Measurements from ENCODE around the gene YAF2.
"Not testable (repeated sequence)": the region's sequence is repeated elsewhere in the genome, so short reads cannot be mapped to it uniquely, and the experiment has no call there.

YAF2 gene

GRCh38 chr12:42204819-42205218 is 33.2 kb downstream of the YAF2 start:
- Histone ChIP-seq H2AFZ (ENCODE audit: low read depth, low read length) (no peak overlapping the region), H3K36me3 (ENCODE audit: insufficient read depth, low read length) (peaks cover 24% of the 10 kb centered on the region), H3K27me3 (ENCODE audit: insufficient read depth, low read length) (no peaks in the 10 kb centered on the region), H3K4me1 (ENCODE audit: insufficient read depth, low read length) (no peaks in the 10 kb centered on the region), H3K9me3 (ENCODE audit: low read length) (no peaks in the 10 kb centered on the region), H3K4me3 (ENCODE audit: low read length) (no peak overlapping the region)

- no peak overlapping the region for H3K4me3 ChIP-seq (ENCODE audit: low read length)
- H3K36me3 ChIP-seq (ENCODE audit: insufficient read depth, low read length): peaks cover 24% of the 10 kb centered on the region
- H3K4me1 ChIP-seq (ENCODE audit: insufficient read depth, low read length): no peaks in the 10 kb centered on the region
- no peaks in the 10 kb centered on the region for H3K9me3 ChIP-seq (ENCODE audit: low read length)
- H3K27me3 ChIP-seq (ENCODE audit: insufficient read depth, low read length): no peaks in the 10 kb centered on the region
- no peak overlapping the region for H2AFZ ChIP-seq (ENCODE audit: low read depth, low read length)
Measured at GRCh38 chr12:42204362-42204761, 33.7 kb downstream of the YAF2 start.

- no peaks in the 10 kb centered on the region for H3K4me1 ChIP-seq (ENCODE audit: insufficient read depth, low read length)
- no peaks in the 10 kb centered on the region for H3K9me3 ChIP-seq (ENCODE audit: low read length)
- no peak overlapping the region for H3K4me3 ChIP-seq (ENCODE audit: low read length)
- H3K27me3 ChIP-seq (ENCODE audit: insufficient read depth, low read length): no peaks in the 10 kb centered on the region
- no peak overlapping the region for H2AFZ ChIP-seq (ENCODE audit: low read depth, low read length)
- peaks cover 17% of the 10 kb centered on the region for H3K36me3 ChIP-seq (ENCODE audit: insufficient read depth, low read length)
Measured at GRCh38 chr12:42201063-42201462, 37.0 kb downstream of the YAF2 start.

DNA sequence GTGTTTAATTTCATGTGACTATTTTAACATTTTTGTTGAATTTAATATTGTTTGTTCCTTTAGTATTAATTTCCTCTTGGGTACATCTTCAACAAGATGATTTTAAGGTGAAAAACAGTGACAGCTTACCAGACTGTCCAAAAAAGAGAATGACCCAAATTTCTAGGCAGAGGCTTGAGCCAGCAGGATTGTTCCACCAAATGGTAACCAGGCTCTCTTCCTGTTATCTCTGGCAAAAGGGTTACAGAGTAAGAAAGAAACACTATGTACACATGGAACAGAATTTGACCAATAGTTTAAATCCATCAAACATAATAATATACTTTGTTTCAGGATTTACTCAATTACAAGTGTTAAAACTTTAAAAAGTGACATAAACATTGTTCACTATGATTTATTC is 39.0 kb downstream of the YAF2 start:
- no peaks in the 10 kb centered on the region for H3K4me1 ChIP-seq (ENCODE audit: insufficient read depth, low read length)

DNA sequence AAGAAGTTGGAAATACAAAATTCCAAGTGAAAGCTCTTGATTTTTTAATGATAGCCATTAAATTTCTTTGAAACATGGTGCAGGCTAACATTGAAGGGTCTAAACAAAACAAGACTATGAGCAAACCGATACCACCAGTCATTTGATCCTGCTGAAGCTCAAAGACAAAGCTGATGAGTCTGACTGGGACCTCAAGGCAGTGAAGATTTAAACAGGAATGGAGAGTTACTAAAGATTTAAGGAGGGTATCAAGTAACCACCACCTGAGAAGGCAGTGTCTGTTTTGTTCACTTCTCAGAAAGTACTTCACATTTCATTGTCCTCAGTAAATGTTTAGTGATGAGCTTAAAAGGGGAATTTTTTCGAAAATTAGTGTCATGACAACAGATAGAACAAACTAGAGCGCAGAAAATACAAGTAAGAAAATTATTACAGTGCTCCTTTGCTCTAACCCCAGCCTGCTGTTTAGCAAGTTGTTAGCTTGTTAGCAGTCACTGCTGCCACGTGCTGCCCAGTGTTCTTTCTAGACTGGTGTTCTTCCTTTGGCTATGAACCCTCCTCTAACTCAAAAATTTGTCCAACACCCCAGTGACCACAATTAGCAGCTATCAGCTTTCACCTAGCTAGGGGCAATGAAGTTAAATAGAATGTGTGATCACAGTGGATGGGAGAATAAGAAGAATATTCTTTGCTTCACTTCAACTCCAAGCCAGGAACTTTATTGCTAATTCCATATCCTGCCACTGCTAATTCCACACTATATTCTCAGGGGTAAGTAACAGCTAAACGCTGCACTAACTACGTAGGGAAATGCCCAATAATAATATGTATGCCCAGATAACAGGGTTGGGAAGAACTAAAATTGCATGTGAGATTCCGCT is 41.1 kb downstream of the YAF2 start:
- Histone ChIP-seq H2AFZ (ENCODE audit: low read depth, low read length) (no peak overlapping the region), H3K27me3 (ENCODE audit: insufficient read depth, low read length) (no peaks in the 10 kb centered on the region), H3K4me1 (ENCODE audit: insufficient read depth, low read length) (no peaks in the 10 kb centered on the region), H3K9me3 (ENCODE audit: low read length) (no peaks in the 10 kb centered on the region), H3K4me3 (ENCODE audit: low read length) (no peak overlapping the region), H3K36me3 (ENCODE audit: insufficient read depth, low read length) (peaks cover 8% of the 10 kb centered on the region)

More for the DNA sequence above, 39.0 kb downstream of the YAF2 start:
- no peak overlapping the region for H2AFZ ChIP-seq (ENCODE audit: low read depth, low read length)
- no peaks in the 10 kb centered on the region for H3K9me3 ChIP-seq (ENCODE audit: low read length)
- peaks cover 15% of the 10 kb centered on the region for H3K36me3 ChIP-seq (ENCODE audit: insufficient read depth, low read length)
- H3K4me3 ChIP-seq (ENCODE audit: low read length): no peak overlapping the region
- no peaks in the 10 kb centered on the region for H3K27me3 ChIP-seq (ENCODE audit: insufficient read depth, low read length)

DNA sequence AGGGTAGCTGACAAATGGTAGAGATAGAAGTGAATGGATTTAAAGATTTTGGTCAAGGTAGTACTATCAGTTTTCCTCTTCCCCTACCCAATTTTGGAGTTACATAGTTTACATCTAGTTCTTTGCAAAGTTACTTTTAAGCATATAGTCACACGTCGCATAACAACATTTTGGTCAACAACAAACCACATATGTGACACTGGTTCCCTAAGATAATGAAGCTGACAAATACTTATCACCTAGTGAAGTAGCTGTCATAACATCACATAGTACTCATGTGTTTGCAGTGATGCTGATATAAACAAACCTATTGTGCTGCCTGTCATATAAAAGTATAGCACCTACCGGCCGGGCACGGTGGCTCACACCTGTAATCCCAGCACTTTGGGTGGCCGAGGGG is 45.4 kb downstream of the YAF2 start:
- Histone ChIP-seq H3K4me3 (ENCODE audit: low read length) (no peak overlapping the region), H3K9me3 (ENCODE audit: low read length) (no peaks in the 10 kb centered on the region), H3K4me1 (ENCODE audit: insufficient read depth, low read length) (no peaks in the 10 kb centered on the region), H3K36me3 (ENCODE audit: insufficient read depth, low read length) (peaks cover 5% of the 10 kb centered on the region), H3K27me3 (ENCODE audit: insufficient read depth, low read length) (no peaks in the 10 kb centered on the region), H2AFZ (ENCODE audit: low read depth, low read length) (no peak overlapping the region)

DNA sequence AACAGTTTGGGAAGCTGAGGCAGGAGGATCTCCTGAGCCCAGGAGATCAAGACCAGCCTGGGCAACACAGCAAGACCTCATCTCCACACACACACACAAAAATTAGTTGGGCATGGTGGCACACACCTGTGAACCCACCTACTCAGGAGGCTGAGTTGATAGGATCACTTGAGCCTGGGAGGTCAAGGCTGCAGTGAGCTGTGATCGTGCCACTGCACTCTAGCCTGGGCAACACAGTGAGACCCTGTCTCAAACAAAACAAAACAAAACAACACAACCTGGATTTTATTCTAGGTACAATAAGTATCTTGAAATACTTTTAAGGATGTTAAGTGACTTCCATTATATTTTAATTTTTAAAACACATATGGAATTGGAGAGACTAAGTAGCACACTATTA is 45.8 kb downstream of the YAF2 start:
- Histone ChIP-seq H2AFZ (ENCODE audit: low read depth, low read length) (no peak overlapping the region), H3K4me1 (ENCODE audit: insufficient read depth, low read length) (no peaks in the 10 kb centered on the region), H3K9me3 (ENCODE audit: low read length) (no peaks in the 10 kb centered on the region), H3K27me3 (ENCODE audit: insufficient read depth, low read length) (no peaks in the 10 kb centered on the region), H3K4me3 (ENCODE audit: low read length) (no peak overlapping the region), H3K36me3 (ENCODE audit: insufficient read depth, low read length) (peaks cover 5% of the 10 kb centered on the region)

DNA sequence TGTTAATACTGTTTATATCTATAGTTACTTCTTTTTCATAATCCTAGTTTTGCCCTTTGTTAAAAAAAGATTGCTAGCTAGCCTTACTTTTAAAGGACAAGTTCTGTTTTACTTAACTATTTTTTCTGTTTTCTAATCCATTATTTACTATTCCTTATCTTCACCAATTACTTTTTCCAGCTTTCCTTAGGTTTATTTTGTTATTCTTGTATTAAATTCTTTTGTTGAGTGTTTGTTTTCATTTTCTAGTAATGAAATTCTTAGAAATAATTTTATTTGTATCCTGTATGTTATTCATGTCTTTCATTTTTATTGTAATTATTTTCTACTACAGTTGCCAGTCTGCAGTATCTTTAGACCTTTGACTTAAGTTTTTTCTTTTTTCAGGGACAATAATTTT is 47.7 kb downstream of the YAF2 start:
- H3K4me3 ChIP-seq (ENCODE audit: low read length): no peak overlapping the region
- no peaks in the 10 kb centered on the region for H3K27me3 ChIP-seq (ENCODE audit: insufficient read depth, low read length)
- no peak overlapping the region for H2AFZ ChIP-seq (ENCODE audit: low read depth, low read length)
- H3K36me3 ChIP-seq (ENCODE audit: insufficient read depth, low read length): peaks cover 5% of the 10 kb centered on the region
- H3K4me1 ChIP-seq (ENCODE audit: insufficient read depth, low read length): no peaks in the 10 kb centered on the region
- no peaks in the 10 kb centered on the region for H3K9me3 ChIP-seq (ENCODE audit: low read length)

GRCh38 chr12:42188275-42188674 is 49.8 kb downstream of the YAF2 start:
- not testable (repeated sequence) for H3K36me3 ChIP-seq (ENCODE audit: insufficient read depth, low read length); H3K4me3 ChIP-seq (ENCODE audit: low read length); H3K27me3 ChIP-seq (ENCODE audit: insufficient read depth, low read length); H3K9me3 ChIP-seq (ENCODE audit: low read length); H3K4me1 ChIP-seq (ENCODE audit: insufficient read depth, low read length); H2AFZ ChIP-seq (ENCODE audit: low read depth, low read length)

- no peaks in the 10 kb centered on the region for H3K4me1 ChIP-seq (ENCODE audit: insufficient read depth, low read length)
- no peaks in the 10 kb centered on the region for H3K9me3 ChIP-seq (ENCODE audit: low read length)
- no peak overlapping the region for H2AFZ ChIP-seq (ENCODE audit: low read depth, low read length)
- H3K4me3 ChIP-seq (ENCODE audit: low read length): no peak overlapping the region
- no peaks in the 10 kb centered on the region for H3K27me3 ChIP-seq (ENCODE audit: insufficient read depth, low read length)
- H3K36me3 ChIP-seq (ENCODE audit: insufficient read depth, low read length): peaks cover 8% of the 10 kb centered on the region
Measured at GRCh38 chr12:42187799-42188198, 50.2 kb downstream of the YAF2 start.

DNA sequence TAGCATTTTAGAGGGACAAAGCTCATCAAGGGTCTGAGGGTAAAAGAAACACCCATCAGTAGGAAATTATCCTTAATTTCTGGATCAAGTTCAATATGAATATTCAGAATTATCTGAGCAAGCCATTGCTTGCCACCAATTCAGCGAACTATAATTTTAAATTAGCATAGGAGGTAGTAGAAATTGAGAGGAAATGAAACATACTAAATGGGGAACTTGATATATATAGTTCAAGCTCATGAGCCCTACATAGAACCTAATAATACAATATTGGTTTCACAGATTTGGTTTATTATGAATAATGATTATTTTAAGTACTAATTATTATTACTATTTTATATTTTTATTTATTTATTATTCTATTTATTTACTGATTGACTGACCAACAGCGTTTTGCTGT is 51.3 kb downstream of the YAF2 start:
- H3K27me3 ChIP-seq (ENCODE audit: insufficient read depth, low read length): no peaks in the 10 kb centered on the region
- no peak overlapping the region for H3K4me3 ChIP-seq (ENCODE audit: low read length)
- peaks cover 8% of the 10 kb centered on the region for H3K36me3 ChIP-seq (ENCODE audit: insufficient read depth, low read length)
- no peaks in the 10 kb centered on the region for H3K9me3 ChIP-seq (ENCODE audit: low read length)
- H3K4me1 ChIP-seq (ENCODE audit: insufficient read depth, low read length): no peaks in the 10 kb centered on the region
- no peak overlapping the region for H2AFZ ChIP-seq (ENCODE audit: low read depth, low read length)

DNA sequence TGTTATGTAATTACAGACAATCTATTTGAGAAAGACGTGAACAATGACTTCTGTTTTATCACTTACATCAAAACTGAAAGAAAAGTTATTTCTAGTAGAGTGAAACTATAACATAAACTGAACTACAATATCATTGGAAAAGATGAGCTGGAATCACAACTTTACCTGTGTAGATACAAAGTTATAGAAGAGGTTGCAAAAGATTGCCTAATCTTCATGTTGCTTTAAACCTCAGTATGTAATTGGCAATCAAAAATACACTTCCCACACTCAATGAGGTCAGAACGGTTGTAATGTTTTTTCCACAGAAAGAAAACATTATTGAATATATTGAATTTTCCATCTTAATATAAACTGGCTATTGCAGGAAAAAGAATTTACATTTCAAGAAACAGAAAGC is 55.7 kb downstream of the YAF2 start:
- Histone ChIP-seq H2AFZ (ENCODE audit: low read depth, low read length) (no peak overlapping the region), H3K4me3 (ENCODE audit: low read length) (no peak overlapping the region), H3K36me3 (ENCODE audit: insufficient read depth, low read length) (peaks cover 4% of the 10 kb centered on the region), H3K27me3 (ENCODE audit: insufficient read depth, low read length) (no peaks in the 10 kb centered on the region), H3K9me3 (ENCODE audit: low read length) (peaks cover 1% of the 10 kb centered on the region), H3K4me1 (ENCODE audit: insufficient read depth, low read length) (no peaks in the 10 kb centered on the region)

GRCh38 chr12:42180990-42181596 is 57.0 kb downstream of the YAF2 start:
- H3K27me3 ChIP-seq (ENCODE audit: insufficient read depth, low read length): no peaks in the 10 kb centered on the region
- no peaks in the 10 kb centered on the region for H3K4me1 ChIP-seq (ENCODE audit: insufficient read depth, low read length)
- peaks cover 7% of the 10 kb centered on the region for H3K36me3 ChIP-seq (ENCODE audit: insufficient read depth, low read length)
- no peak overlapping the region for H2AFZ ChIP-seq (ENCODE audit: low read depth, low read length)
- no peak overlapping the region for H3K4me3 ChIP-seq (ENCODE audit: low read length)
- peaks cover 6% of the 10 kb centered on the region for H3K9me3 ChIP-seq (ENCODE audit: low read length)

Measured in neuron (in vitro differentiated cells).